Astrocyte (in vitro differentiated cells and primary cell): ENCODE measurements around the gene ADD3. TPM values are rescaled to one million over a fixed set of nuclear protein-coding genes. Genes with fewer than 3 reads are reported as not detected.
"Not testable (repeated sequence)": the region's sequence is repeated elsewhere in the genome, so short reads cannot be mapped to it uniquely, and the experiment has no call there.

Experiments
- DNase-seq: peaks from one replicate; pipeline ENCODE4 v3.0.0-alpha.2; 2010; ENCODE audit warnings: low read depth
- FAIRE-seq: peaks from 2 replicates; lab custom pipeline; 2011; peaks lifted over from hg19 to GRCh38; lab: Jason Lieb, UNC
- H2AFZ ChIP-seq: 2 replicates; pipeline ENCODE4 v1.6.0; 2012; ENCODE audit warnings: low read depth, low read length, inconsistent platforms
- H3K27ac ChIP-seq: 2 replicates; pipeline ENCODE4 v1.5.1; 2011; ENCODE audit warnings: low read depth, low read length, inconsistent platforms
- H3K27me3 ChIP-seq: 2 replicates; pipeline ENCODE4 v1.6.0; 2011; ENCODE audit warnings: low read length, inconsistent platforms; ENCODE audit not compliant: insufficient read depth
- H3K36me3 ChIP-seq: 2 replicates; pipeline ENCODE4 v1.5.1; 2011; ENCODE audit warnings: low read length, inconsistent platforms; ENCODE audit not compliant: insufficient read depth
- H3K4me1 ChIP-seq: 2 replicates; pipeline ENCODE4 v1.5.1; 2011; ENCODE audit warnings: low read length, inconsistent platforms; ENCODE audit not compliant: insufficient read depth
- H3K4me2 ChIP-seq: 2 replicates; pipeline ENCODE4 v1.6.0; 2012; ENCODE audit warnings: low read length, inconsistent platforms
- H3K4me3 ChIP-seq: 2 replicates; pipeline ENCODE4 v1.5.1; 2011; ENCODE audit warnings: low read depth, mild to moderate bottlenecking, low read length, inconsistent platforms; ENCODE audit not compliant: insufficient read depth
- H3K79me2 ChIP-seq: 2 replicates; pipeline ENCODE4 v1.6.0; 2012; ENCODE audit warnings: mild to moderate bottlenecking, low read length, inconsistent platforms; ENCODE audit not compliant: insufficient read depth
- H3K9ac ChIP-seq: 2 replicates; pipeline ENCODE4 v1.6.0; 2012; ENCODE audit warnings: mild to moderate bottlenecking, low read length, inconsistent platforms
- H3K9me3 ChIP-seq: 2 replicates; pipeline ENCODE4 v1.5.1; 2012; ENCODE audit warnings: low read depth, mild to moderate bottlenecking, low read length, inconsistent platforms; ENCODE audit not compliant: insufficient read depth
- H4K20me1 ChIP-seq: 2 replicates; pipeline ENCODE4 v1.6.0; 2012; ENCODE audit warnings: low read length, inconsistent platforms; ENCODE audit not compliant: insufficient read depth
- H3K27ac Mint-ChIP-seq: one replicate; pipeline ENCODE4 v1.8.0; 2021; ENCODE audit warnings: mild to moderate bottlenecking, mixed read lengths; ENCODE audit not compliant: unreplicated experiment
- H3K27me3 Mint-ChIP-seq: one replicate; pipeline ENCODE4 v1.8.0; 2021; ENCODE audit warnings: low read depth, mixed read lengths; ENCODE audit not compliant: unreplicated experiment
- H3K36me3 Mint-ChIP-seq: one replicate; pipeline ENCODE4 v1.8.0; 2021; ENCODE audit warnings: low read depth, mixed read lengths; ENCODE audit not compliant: unreplicated experiment
- H3K4me1 Mint-ChIP-seq: one replicate; pipeline ENCODE4 v1.8.0; 2021; ENCODE audit warnings: low read depth, mixed read lengths; ENCODE audit not compliant: unreplicated experiment
- H3K4me3 Mint-ChIP-seq: one replicate; pipeline ENCODE4 v1.8.0; 2021; ENCODE audit warnings: mild to moderate bottlenecking, moderate library complexity, mixed read lengths; ENCODE audit not compliant: unreplicated experiment
- H3K9me3 Mint-ChIP-seq: one replicate; pipeline ENCODE4 v1.8.0; 2021; ENCODE audit warnings: mild to moderate bottlenecking, mixed read lengths; ENCODE audit not compliant: unreplicated experiment
- EZH2 ChIP-seq: IDR thresholded peaks from 2 replicates; pipeline ENCODE4 v1.6.1; 2012; ENCODE audit warnings: mild to moderate bottlenecking, low read length, inconsistent platforms; ENCODE audit not compliant: insufficient read depth
- total RNA-seq: library from RNA; stranded (reverse); gene quantifications from 2 replicates; pipeline ENCODE4 v1.2.1, GENCODE V29; 2021
- TF ChIP-seq, protein P1 (sequence below): IDR thresholded peaks from 2 replicates; pipeline ENCODE4 v1.5.1; 2011; ENCODE audit warnings: low read depth, mild to moderate bottlenecking, inconsistent platforms, low read length, moderate library complexity; ENCODE audit not compliant: insufficient read depth

ADD3 gene
- total RNA-seq, 1 donor from 2014 or later = 127 TPM

- Histone ChIP-seq H3K36me3 (no peaks in the 10 kb centered on the region), H2AFZ (no peak overlapping the region), H3K9me3 (peaks cover 7% of the 10 kb centered on the region), H3K4me2 (peak overlapping the region; percentile 33), H4K20me1 (no peaks in the 10 kb centered on the region), H3K4me1 (peaks cover 19% of the 10 kb centered on the region), H3K27me3 (no peaks in the 10 kb centered on the region), H3K9ac (no peak overlapping the region), H3K79me2 (peaks cover 71% of the 10 kb centered on the region), H3K27ac (no peak overlapping the region), H3K4me3 (no peak overlapping the region)
- Mint-ChIP-seq H3K27ac (peak overlapping the region; percentile 53), H3K36me3 (peaks cover 15% of the 10 kb centered on the region), H3K4me1 (peaks cover 41% of the 10 kb centered on the region), H3K9me3 (peaks cover 11% of the 10 kb centered on the region), H3K4me3 (no peak overlapping the region), H3K27me3 (no peaks in the 10 kb centered on the region)
- FAIRE-seq (no peak), DNase-seq (peak; percentile 57)
- TF ChIP-seq, protein P1, sequence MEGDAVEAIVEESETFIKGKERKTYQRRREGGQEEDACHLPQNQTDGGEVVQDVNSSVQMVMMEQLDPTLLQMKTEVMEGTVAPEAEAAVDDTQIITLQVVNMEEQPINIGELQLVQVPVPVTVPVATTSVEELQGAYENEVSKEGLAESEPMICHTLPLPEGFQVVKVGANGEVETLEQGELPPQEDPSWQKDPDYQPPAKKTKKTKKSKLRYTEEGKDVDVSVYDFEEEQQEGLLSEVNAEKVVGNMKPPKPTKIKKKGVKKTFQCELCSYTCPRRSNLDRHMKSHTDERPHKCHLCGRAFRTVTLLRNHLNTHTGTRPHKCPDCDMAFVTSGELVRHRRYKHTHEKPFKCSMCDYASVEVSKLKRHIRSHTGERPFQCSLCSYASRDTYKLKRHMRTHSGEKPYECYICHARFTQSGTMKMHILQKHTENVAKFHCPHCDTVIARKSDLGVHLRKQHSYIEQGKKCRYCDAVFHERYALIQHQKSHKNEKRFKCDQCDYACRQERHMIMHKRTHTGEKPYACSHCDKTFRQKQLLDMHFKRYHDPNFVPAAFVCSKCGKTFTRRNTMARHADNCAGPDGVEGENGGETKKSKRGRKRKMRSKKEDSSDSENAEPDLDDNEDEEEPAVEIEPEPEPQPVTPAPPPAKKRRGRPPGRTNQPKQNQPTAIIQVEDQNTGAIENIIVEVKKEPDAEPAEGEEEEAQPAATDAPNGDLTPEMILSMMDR = no peak
- no peak for TF ChIP-seq EZH2
These were observed 36.9 kb downstream of the ADD3 start for GRCh38 chr10:110044681-110045080.

- Mint-ChIP-seq H3K27ac (no peak overlapping the region), H3K4me3 (no peak overlapping the region), H3K4me1 (peaks cover 33% of the 10 kb centered on the region), H3K36me3 (peaks cover 22% of the 10 kb centered on the region), H3K9me3 (peaks cover 17% of the 10 kb centered on the region), H3K27me3 (no peaks in the 10 kb centered on the region)
- no peaks in the 10 kb centered on the region for H4K20me1 ChIP-seq
- H3K4me1 ChIP-seq = peaks cover 19% of the 10 kb centered on the region
- H3K4me2 ChIP-seq = no peak overlapping the region
- H3K36me3 ChIP-seq = no peaks in the 10 kb centered on the region
- peaks cover 63% of the 10 kb centered on the region for H3K79me2 ChIP-seq
- no peak overlapping the region for H2AFZ ChIP-seq
- FAIRE-seq = no peak
- H3K9me3 ChIP-seq = peaks cover 7% of the 10 kb centered on the region
- no peak overlapping the region for H3K27ac ChIP-seq
- TF ChIP-seq, protein P1 = no peak
- no peak for TF ChIP-seq EZH2
- H3K27me3 ChIP-seq = no peaks in the 10 kb centered on the region
- no peak overlapping the region for H3K4me3 ChIP-seq
- DNase-seq = no peak
- no peak overlapping the region for H3K9ac ChIP-seq
These were observed 38.0 kb downstream of the ADD3 start for GRCh38 chr10:110045772-110046171.

- H3K4me3 Mint-ChIP-seq, H3K27me3 Mint-ChIP-seq, H3K4me2 ChIP-seq, H3K4me3 ChIP-seq, H4K20me1 ChIP-seq, H3K4me1 ChIP-seq, H2AFZ ChIP-seq, H3K36me3 ChIP-seq, DNase-seq, FAIRE-seq, H3K9me3 ChIP-seq, H3K9ac ChIP-seq, H3K27me3 ChIP-seq, H3K27ac Mint-ChIP-seq, H3K27ac ChIP-seq: not testable (repeated sequence)
- Mint-ChIP-seq H3K4me1 (peaks cover 23% of the 10 kb centered on the region), H3K36me3 (peaks cover 25% of the 10 kb centered on the region), H3K9me3 (peaks cover 20% of the 10 kb centered on the region)
- H3K79me2 ChIP-seq = peaks cover 63% of the 10 kb centered on the region
These were observed 40.4 kb downstream of the ADD3 start for GRCh38 chr10:110048145-110048544.
